Nasal cavity respiratory epithelium epithelial cell of viscerocranial mucosa (primary cell): Measurements from ENCODE around the gene ZZZ3. TPM values are rescaled to one million over a fixed set of nuclear protein-coding genes. Genes with fewer than 3 reads are reported as not detected.

Source experiments
- total RNA-seq: library from RNA; depleted of rRNA; stranded (reverse); fragments of >200 nt; gene quantifications from 2 replicates; pipeline ENCODE4 v1.2.3, GENCODE V29; 2014

Gene ZZZ3
- 67.7 and 111 TPM in 2 replicates for total RNA-seq

DNA sequence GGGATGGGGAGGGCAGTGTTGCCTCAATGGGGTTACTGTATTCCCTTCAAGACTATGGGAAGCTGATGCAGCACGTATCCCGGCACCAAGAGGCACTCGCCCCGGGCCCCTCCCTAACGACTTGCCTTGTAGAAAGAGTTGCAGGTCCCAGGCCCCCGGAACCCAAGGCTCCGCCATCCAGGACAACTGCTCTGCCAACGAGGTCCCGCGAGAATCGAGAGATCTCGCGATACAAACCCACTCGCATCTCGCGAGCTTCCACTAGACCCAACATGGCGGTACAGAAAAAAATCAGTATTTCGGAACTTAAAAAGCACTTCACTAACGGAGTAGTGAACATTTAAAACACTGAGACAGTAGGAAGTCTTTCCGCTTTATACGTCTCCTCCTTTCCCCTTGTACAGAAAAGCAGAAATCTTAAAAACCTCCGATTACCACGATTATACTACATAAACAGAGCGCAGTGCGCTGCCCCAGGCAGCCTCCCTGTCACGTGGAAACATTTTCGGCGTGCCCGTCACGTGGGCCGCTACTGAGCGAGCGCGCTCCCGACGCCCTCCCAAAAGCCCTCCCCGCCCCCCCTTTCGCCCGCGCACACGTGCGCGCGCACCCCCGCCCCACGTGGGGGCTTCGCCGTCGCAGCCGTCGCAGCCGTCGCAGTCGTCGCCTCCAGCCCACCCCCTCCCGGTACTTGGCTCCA is at the start of gene ZZZ3:
TSS of gene ZZZ3 (minus strand) at position 199 of the 700 bp plus-strand sequence. CDS start 49,304 bp downstream, outside the sequence.

Other genes starting within 250 kb of the ZZZ3 start
- 48.2 and 68.9 TPM in 2 replicates for gene USP33, start 77.2 kb upstream of the ZZZ3 start, total RNA-seq
- 18.1 and 19.3 TPM in 2 replicates for gene MIGA1, start 97.0 kb upstream of the ZZZ3 start, total RNA-seq
- gene NEXN, start 206.0 kb upstream of the ZZZ3 start, total RNA-seq: 0.34 and 2.6 TPM in 2 replicates